ENCODE measurements around the gene CLCN7. TPM values are rescaled to one million over a fixed set of nuclear protein-coding genes. Genes with fewer than 3 reads are reported as not detected.

CLCN7 gene
- total RNA-seq, 1 donor from 2014 or later = 177 TPM

- H3K4me3 Mint-ChIP-seq (ENCODE audit: unreplicated experiment) = no peak overlapping the region
- H3K27ac Mint-ChIP-seq (ENCODE audit: unreplicated experiment) = no peak overlapping the region
- no peaks in the 10 kb centered on the region for H3K9me3 Mint-ChIP-seq (ENCODE audit: unreplicated experiment)
- no peaks in the 10 kb centered on the region for H3K4me1 Mint-ChIP-seq (ENCODE audit: unreplicated experiment)
- TF ChIP-seq CTCF (IDR thresholded peaks at IDR 0.05) = no peak
- H3K36me3 Mint-ChIP-seq (ENCODE audit: unreplicated experiment) = no peaks in the 10 kb centered on the region
- no peak for DNase-seq (ENCODE audit: extremely low spot score, unreplicated experiment)
- H3K27me3 Mint-ChIP-seq (ENCODE audit: unreplicated experiment) = no peaks in the 10 kb centered on the region
Observed at GRCh38 chr16:1429631-1430030, 45.2 kb downstream of the CLCN7 start.

GRCh38 chr16:1429012-1429411 is 45.8 kb downstream of the CLCN7 start:
- no peak for TF ChIP-seq CTCF (IDR thresholded peaks at IDR 0.05)
- no peak overlapping the region for H3K4me3 Mint-ChIP-seq (ENCODE audit: unreplicated experiment)
- no peak for DNase-seq (ENCODE audit: extremely low spot score, unreplicated experiment)
- no peaks in the 10 kb centered on the region for H3K4me1 Mint-ChIP-seq (ENCODE audit: unreplicated experiment)
- no peaks in the 10 kb centered on the region for H3K27me3 Mint-ChIP-seq (ENCODE audit: unreplicated experiment)
- no peaks in the 10 kb centered on the region for H3K9me3 Mint-ChIP-seq (ENCODE audit: unreplicated experiment)
- no peaks in the 10 kb centered on the region for H3K36me3 Mint-ChIP-seq (ENCODE audit: unreplicated experiment)
- H3K27ac Mint-ChIP-seq (ENCODE audit: unreplicated experiment) = no peak overlapping the region

GRCh38 chr16:1428511-1428910 is 46.3 kb downstream of the CLCN7 start:
- no peaks in the 10 kb centered on the region for H3K27me3 Mint-ChIP-seq (ENCODE audit: unreplicated experiment)
- no peak overlapping the region for H3K4me3 Mint-ChIP-seq (ENCODE audit: unreplicated experiment)
- DNase-seq (ENCODE audit: extremely low spot score, unreplicated experiment) = no peak

GRCh38 chr16:1427473-1428461 is 47.1 kb downstream of the CLCN7 start:
- no peak overlapping the region for H3K27ac Mint-ChIP-seq (ENCODE audit: unreplicated experiment)
- no peaks in the 10 kb centered on the region for H3K9me3 Mint-ChIP-seq (ENCODE audit: unreplicated experiment)
- H3K36me3 Mint-ChIP-seq (ENCODE audit: unreplicated experiment) = no peaks in the 10 kb centered on the region
- no peak overlapping the region for H3K4me3 Mint-ChIP-seq (ENCODE audit: unreplicated experiment)
- no peaks in the 10 kb centered on the region for H3K4me1 Mint-ChIP-seq (ENCODE audit: unreplicated experiment)
- DNase-seq (ENCODE audit: extremely low spot score, unreplicated experiment) = no peak
- H3K27me3 Mint-ChIP-seq (ENCODE audit: unreplicated experiment) = no peaks in the 10 kb centered on the region
- no peak for TF ChIP-seq CTCF (IDR thresholded peaks at IDR 0.05)

More at GRCh38 chr16:1428511-1428910, 46.3 kb downstream of the CLCN7 start:
- no peak overlapping the region for H3K27ac Mint-ChIP-seq (ENCODE audit: unreplicated experiment)
- TF ChIP-seq CTCF (IDR thresholded peaks at IDR 0.05) = no peak
- H3K9me3 Mint-ChIP-seq (ENCODE audit: unreplicated experiment) = no peaks in the 10 kb centered on the region
- no peaks in the 10 kb centered on the region for H3K4me1 Mint-ChIP-seq (ENCODE audit: unreplicated experiment)
- H3K36me3 Mint-ChIP-seq (ENCODE audit: unreplicated experiment) = no peaks in the 10 kb centered on the region

GRCh38 chr16:1426734-1427471 is 47.9 kb downstream of the CLCN7 start:
- TF ChIP-seq CTCF (IDR thresholded peaks at IDR 0.05) = no peak
- H3K4me1 Mint-ChIP-seq (ENCODE audit: unreplicated experiment) = peaks cover 4% of the 10 kb centered on the region

More at GRCh38 chr16:1426734-1427471, 47.9 kb downstream of the CLCN7 start:
- no peak overlapping the region for H3K4me3 Mint-ChIP-seq (ENCODE audit: unreplicated experiment)
- no peaks in the 10 kb centered on the region for H3K36me3 Mint-ChIP-seq (ENCODE audit: unreplicated experiment)
- no peaks in the 10 kb centered on the region for H3K9me3 Mint-ChIP-seq (ENCODE audit: unreplicated experiment)
- DNase-seq (ENCODE audit: extremely low spot score, unreplicated experiment) = no peak
- H3K27me3 Mint-ChIP-seq (ENCODE audit: unreplicated experiment) = no peaks in the 10 kb centered on the region
- H3K27ac Mint-ChIP-seq (ENCODE audit: unreplicated experiment) = no peak overlapping the region

Measured in osteocyte (in vitro differentiated cells).